Midbrain (tissue), 1 donor: ENCODE data around the gene SLC25A1.

Experiments used
- DNase-seq: peaks from one replicate; lab custom pipeline; 2025; lab: John Stamatoyannopoulos, UW

The SLC25A1 gene

DNA sequence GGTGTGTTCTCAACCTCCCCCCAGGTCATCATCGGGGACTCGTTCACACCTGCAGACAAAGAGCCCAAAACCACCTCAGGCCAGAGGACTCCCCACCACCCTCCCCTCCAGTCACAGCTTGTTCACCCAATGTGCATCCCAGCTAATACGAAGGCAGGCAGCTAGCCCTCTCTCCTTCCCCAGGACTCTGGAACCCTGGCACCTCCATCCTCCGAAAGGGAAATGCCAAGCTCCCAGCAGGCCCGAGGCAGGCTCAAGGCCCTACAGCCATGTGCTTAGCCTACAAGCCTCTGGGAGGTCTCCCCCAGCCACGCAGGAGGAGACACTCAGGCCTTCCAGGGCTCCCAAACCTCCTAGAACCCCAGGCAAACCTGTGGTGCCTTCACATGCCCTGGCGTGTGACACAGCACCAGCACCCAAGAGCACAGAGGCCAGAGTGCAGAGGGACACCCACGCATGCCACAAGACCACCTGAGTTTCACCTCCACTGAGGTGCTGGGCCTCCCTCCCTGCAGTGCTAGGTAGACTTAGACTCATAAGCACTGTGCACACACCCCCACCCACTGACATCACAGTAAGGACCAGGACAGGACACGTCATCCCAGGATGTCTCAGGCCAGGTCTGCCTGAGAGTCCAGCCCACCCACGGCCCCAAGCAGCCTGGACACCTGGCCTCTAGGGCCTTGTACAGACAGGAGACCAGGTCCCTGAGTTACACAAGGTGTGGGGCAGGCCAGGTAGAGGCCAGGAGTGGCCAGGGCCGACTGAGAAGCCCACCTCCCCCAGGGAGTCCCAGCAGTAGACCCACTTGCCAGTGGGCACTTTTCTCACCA lies 40.9 kb downstream of the SLC25A1 start:
- no peak for DNase-seq

- no peak for DNase-seq
Measured at GRCh38 chr22:19136915-19137314, 41.6 kb downstream of the SLC25A1 start.

GRCh38 chr22:19134874-19135273 lies 43.7 kb downstream of the SLC25A1 start:
- no peak for DNase-seq

GRCh38 chr22:19134176-19134831 lies 44.2 kb downstream of the SLC25A1 start:
- no peak for DNase-seq

DNA sequence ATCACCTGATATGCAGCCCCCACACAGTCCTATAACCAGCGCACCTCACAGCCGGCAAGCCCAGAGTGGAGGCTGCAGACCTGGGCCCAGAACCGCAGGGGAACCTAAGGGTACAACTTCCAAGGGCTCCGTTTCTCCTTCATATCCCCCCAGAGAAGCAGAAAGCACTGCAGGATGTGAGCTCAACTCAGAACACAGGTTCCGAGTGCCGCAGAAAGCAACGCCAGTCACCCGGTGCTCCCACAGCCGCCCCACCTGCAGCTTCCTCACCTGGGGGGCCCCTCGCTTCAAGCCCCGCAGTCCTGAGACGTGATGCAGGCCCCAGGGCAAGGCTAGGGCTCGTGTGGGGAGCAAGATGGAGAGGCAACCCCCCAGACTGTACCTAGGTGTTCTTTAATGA lies 45.0 kb downstream of the SLC25A1 start:
- DNase-seq, result no peak

- no peak for DNase-seq
Measured at GRCh38 chr22:19132693-19133400, 45.7 kb downstream of the SLC25A1 start.

- no peak for DNase-seq
Measured at GRCh38 chr22:19132153-19132552, 46.4 kb downstream of the SLC25A1 start.

DNA sequence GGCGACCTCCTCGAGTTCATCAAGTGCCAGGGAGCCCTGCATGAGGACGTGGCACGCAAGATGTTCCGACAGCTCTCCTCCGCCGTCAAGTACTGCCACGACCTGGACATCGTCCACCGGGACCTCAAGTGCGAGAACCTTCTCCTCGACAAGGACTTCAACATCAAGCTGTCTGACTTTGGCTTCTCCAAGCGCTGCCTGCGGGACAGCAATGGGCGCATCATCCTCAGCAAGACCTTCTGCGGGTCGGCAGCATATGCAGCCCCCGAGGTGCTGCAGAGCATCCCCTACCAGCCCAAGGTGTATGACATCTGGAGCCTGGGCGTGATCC lies 46.9 kb downstream of the SLC25A1 start:
- no peak for DNase-seq

DNA sequence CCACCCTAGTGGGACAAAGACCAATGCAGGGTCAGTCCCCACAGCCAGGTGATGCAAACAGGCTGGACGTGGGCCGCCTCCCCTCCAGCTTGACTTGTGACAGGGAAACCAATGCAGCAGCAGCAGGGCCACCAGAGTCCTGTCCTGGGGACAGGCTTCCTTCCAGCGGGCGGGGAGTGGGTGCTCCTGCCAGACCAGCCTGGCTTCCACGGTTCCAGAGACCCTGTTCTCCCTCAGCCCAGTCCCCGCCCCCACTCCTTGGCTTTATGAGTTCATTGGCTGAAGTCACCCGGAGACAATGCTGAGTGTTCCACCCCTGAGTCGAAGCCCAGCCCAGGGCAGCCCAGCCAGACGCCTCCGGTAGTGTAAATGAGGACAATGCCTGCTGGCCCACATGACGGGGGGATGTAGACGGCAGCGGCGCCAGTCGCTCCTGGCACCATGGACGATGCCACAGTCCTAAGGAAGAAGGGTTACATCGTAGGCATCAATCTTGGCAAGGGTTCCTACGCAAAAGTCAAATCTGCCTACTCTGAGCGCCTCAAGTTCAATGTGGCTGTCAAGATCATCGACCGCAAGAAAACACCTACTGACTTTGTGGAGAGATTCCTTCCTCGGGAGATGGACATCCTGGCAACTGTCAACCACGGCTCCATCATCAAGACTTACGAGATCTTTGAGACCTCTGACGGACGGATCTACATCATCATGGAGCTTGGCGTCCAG lies 47.4 kb downstream of the SLC25A1 start, which contains the start of gene TSSK2:
Gene TSSK2 (plus strand): TSS at position 350 of the 726 bp plus-strand sequence. CDS start 92 bp downstream, at position 442.
- DNase-seq, result peak; percentile 28

GRCh38 chr22:19129871-19130270 lies 48.7 kb downstream of the SLC25A1 start:
- DNase-seq, result no peak

- no peak for DNase-seq
Measured at GRCh38 chr22:19128946-19129727, 49.4 kb downstream of the SLC25A1 start.

DNA sequence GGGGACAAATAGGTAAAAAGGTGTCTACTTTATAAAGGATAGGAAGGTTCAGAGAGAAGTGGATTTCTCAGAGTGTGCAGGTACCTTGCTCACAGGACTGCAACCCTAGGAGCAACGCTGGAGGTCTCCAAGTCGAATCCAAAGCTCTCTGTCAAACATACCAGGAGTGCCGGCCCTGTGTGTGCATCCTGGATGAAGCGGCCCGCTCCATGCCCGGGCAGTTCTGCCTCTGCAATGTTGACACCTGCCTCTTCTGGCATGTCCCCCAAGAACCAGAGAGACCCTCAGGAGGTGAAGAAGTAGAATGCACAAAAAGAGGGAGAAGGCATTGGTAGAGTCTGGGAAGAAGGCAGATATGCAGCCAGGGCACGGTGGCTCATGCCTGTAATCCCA lies 50.5 kb downstream of the SLC25A1 start:
- DNase-seq, result no peak

DNA sequence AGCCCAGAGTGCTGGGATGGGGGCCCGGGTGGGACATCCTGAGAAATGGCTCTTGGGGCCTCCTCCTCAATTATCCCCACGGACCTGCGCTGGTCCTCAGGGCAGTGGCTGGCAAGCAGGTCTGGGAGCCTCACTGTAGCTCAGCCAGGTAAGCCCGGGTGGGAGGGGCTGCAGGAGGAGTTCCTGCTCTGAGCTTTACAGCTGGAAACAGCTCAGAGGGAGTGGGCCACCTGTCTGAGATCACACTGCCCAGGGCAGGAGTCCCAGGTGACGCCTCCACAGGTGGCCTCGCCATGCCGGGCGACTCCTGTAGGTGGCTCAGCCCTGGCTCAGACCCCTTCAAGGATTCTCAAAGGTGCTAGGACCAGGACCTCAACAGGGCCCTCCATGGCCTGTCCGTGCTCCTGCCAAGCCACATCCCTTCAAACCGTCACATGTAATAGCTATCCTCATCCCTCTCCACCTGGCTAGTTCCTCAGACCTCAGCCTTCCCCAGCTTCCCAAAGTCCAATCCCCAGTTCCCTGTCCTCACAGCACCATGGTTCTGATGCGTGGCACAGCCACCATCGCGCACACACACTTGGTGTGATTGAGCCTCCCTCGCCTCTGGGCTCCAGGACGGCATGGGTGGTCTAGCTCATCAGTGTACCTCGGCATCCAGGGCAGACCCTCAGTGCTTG lies 51.1 kb downstream of the SLC25A1 start:
- no peak for DNase-seq

DNA sequence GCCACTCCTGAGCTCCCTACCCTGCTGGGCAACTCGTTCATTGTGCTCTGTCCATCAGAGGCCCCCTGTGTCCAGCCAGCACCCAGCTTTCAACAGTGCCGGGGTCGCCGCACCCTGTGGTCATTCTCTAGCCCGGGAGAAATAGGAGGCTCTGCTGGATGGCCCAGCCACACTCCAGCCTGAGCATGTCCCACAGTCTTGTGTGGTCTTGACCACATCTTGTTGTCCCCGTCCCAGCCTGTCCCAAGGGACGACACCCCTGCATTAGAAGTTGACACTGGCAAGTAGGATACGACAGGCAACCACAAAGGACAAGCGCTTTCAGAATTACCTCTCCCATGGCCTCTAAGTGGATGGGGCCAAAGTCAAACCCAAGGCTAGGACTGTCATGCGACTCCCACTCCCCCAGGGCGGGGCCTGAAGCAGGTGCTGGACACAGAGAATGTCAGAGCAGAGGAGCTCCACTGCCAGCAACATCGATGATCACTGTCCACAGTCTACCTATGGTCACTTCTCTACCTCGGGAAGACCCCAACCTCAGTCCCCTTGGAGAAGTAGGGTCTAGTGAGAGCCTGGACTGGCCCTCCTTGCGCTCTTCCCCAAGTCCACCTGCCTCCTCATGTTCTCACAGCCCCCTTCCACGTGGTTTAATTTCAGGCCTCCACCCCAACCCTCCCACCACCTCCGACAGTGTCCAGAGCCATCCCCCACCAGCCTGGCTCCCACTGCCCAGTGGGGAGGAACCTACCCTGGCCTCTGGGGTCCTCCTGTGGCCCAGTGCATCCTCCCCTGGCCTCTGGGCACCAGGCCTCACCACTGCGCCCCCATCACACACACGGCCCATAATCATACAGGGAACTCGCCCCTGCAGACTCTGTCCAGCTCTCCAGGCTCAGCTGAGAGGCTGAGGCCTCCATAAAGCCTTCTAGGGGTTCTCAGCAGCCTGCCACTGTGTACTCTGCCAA lies 51.9 kb downstream of the SLC25A1 start:
- DNase-seq, result no peak
